GM10266 (cell line): ENCODE measurements around the gene HAGH.

Experiments
- DNase-seq: peaks from one replicate; pipeline ENCODE4 v3.0.0; 2012; ENCODE audit errors: extremely low spot score
- TF ChIP-seq, protein P1 (sequence below): IDR thresholded peaks from 2 replicates; pipeline ENCODE4 v1.5.1; 2012; ENCODE audit warnings: mild to moderate bottlenecking, low read depth; ENCODE audit not compliant: control insufficient read depth, insufficient read depth; ENCODE audit errors: missing control alignments

HAGH gene

DNA sequence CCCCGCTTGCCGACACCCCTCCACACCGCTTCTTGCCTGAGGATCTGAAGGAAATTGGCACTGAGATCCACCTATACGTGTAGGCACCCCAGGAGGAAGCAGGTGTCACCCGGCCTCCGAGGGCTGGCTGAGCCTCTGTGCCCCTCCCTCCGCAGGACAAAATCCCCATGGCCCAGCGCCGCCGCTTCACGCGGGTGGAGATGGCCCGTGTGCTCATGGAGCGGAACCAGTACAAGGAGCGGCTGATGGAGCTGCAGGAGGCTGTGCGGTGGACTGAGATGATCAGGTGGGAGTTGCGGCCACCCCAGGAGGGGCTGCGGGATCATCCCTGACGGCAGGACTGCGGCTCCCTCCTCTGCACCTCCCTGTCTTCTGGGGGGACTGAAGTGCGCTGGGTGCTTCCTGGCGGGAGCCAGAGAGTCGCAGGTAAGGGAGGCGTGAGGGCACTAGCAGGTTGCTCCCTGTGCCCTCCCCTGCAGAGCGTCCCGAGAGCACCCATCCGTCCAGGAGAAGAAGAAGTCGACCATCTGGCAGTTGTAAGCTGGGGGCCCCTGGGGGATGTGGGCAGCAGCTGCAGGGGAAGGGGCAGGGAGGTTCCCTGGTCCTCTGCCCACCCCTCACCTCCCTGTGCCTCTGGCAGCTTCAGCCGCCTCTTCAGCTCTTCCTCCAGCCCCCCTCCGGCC lies 64.3 kb downstream of the HAGH start:
- TF ChIP-seq, protein P1, sequence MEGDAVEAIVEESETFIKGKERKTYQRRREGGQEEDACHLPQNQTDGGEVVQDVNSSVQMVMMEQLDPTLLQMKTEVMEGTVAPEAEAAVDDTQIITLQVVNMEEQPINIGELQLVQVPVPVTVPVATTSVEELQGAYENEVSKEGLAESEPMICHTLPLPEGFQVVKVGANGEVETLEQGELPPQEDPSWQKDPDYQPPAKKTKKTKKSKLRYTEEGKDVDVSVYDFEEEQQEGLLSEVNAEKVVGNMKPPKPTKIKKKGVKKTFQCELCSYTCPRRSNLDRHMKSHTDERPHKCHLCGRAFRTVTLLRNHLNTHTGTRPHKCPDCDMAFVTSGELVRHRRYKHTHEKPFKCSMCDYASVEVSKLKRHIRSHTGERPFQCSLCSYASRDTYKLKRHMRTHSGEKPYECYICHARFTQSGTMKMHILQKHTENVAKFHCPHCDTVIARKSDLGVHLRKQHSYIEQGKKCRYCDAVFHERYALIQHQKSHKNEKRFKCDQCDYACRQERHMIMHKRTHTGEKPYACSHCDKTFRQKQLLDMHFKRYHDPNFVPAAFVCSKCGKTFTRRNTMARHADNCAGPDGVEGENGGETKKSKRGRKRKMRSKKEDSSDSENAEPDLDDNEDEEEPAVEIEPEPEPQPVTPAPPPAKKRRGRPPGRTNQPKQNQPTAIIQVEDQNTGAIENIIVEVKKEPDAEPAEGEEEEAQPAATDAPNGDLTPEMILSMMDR: no peak
- no peak for DNase-seq

DNA sequence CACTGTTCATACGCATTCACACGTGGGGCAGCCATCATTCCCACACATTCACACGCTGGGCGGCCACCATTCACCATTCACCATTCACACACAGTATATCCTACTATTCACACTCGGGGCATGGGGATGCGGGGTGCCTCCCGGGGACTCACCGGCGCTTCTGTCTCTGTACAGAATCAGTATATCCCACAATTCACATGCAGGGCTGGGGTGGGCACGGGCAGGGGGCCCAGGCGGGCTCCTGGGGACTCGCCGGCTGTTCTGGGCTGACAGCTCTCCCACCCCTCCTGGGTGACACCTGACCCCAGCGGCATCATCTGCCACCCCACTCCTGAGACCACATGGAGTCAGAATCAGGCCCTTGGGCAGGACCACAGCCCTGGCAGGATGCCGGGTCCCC lies 64.9 kb downstream of the HAGH start:
- DNase-seq: no peak
- TF ChIP-seq, protein P1: no peak

DNA sequence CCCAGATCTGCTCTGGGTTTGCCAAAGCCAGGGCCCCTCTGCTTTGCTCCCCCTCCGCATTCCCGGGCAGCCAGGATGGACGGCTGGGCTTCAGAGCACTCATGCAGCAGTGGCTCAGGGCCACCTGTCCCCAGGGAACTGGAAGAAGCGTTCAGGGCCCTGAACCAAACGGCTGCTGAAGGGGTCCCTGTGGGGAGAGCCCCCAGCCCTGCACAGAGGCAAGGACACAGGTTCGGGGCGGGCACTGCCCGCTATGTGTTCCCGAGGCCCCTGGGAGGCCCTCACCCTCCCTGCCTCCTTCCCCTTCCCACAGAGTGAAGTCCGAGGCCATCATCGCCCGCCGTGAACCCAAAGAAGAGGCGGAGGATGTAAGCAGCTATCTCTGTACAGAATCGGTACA lies 65.7 kb downstream of the HAGH start:
- TF ChIP-seq, protein P1: no peak
- DNase-seq: no peak

DNA sequence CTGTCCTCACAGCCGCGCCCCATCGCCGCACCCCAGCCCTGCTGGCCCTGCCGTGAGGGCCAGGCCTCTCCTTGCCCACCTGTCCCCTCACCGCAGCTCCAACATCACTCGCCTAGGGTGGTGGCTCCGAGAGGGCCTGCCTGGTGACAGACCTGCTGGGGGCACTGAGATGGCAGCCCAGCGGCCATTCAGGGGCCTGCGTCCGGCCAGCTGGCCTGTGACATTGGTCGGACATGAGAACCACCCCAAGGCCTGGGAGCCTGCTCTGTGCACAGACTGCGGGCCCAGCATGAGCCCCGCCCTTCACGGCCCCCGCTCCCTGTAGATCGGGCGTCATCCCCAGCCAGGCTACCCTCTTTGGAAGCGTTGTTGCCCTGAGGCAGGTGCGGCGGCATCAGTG lies 67.1 kb downstream of the HAGH start:
- TF ChIP-seq, protein P1: no peak
- no peak for DNase-seq

DNA sequence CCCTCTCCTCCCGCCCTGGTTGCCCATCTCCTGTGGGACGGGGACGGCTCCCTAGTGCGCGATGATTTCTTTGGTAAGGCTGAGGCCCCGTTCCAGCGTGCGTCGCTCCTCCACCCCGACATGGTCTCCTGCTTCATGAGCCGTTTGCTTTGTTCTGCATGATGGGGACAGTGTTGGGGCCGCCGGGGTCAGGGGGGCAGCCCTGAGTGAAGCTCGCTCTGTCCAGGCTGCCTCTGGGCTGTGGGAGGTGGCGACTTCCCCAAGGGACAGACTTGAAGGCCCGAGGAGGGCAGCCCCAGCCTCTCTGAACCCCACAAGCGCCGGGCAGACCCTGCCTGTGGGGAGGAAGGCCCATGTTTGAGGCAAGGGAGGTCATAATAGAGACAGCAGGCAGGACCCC lies 67.7 kb downstream of the HAGH start:
- TF ChIP-seq, protein P1: no peak
- DNase-seq: no peak

DNA sequence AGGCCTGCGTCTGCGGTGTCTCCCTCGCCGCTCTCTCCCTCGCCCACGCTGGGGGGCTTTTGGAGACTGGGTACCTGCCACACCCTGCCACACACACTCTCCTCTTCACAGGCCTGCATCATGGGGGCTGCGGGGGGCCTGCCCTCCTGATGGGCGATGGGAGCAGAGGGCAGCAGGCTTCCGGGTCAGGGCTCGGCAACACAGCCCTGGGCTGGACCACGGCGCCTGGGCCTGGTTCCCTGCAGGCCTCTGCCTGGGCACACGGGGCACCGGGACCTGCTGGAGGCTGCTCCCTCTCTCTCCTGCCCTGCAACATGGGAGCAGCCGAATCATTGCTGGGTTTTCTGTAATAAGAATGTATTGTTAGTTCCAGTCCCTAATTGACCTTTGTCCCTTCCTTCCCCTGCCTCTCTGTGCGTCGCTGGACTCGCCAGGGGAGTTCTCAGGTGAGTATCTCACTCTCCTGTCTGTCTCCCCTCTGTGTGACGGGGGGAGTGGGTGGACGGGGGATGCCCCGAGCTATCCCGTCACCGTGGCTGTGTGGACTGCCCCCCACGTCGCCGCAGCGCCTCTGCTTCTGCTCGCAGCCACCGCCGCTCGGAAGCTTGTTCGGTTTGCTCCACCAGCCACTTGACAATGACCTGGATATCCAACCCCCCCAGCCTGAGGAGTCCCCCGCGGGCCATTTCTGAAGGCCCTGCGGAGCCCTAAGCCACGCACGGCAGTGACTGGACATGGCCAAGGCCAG lies 68.7 kb downstream of the HAGH start:
- TF ChIP-seq, protein P1: no peak

More for the DNA sequence above, 68.7 kb downstream of the HAGH start:
- no peak for DNase-seq
